Measurements from ENCODE around the gene SYNGR3.

SYNGR3 gene

DNA sequence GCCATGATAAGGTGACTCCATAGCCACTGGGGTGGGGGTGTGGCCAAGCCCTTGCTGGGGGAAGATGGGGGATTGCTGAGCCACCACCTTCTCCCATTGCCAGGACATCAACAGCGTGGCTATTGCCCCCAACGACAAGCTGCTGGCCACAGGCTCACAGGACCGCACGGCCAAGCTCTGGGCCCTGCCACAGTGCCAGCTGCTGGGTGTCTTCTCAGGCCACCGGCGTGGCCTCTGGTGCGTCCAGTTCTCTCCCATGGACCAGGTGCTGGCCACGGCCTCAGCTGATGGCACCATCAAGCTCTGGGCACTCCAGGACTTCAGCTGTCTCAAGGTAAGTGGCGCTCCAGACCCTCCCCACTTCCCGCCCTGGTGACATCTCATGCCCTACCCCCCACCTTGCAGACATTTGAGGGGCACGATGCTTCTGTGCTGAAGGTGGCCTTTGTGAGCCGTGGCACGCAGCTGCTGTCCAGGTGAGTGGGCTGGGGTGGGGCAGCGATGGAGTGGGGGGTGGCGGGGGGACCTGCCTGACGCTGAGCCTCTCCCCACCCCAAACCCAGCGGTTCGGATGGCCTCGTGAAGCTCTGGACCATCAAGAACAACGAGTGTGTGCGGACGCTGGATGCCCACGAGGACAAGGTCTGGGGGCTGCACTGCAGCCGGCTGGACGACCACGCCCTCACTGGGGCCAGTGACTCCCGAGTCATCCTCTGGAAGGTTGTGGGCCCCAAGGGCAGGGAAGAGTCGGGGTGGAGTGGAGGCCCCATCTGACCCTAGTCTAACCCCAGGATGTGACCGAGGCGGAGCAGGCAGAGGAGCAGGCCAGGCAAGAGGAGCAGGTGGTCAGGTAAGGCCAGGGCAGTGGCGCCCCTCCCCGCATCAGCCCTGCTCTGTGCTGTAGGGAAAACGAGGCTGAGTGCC lies 12.6 kb upstream of the SYNGR3 start:
- POLR2A ChIA-PET: interaction anchor here (0.8 to 2.1 kb wide), 2 partner anchors 12 to 17 kb away, joined by 3 to 11 read pairs; partner anchors contain the start of gene RPS2
- CTCF ChIA-PET: interaction anchor here (0.6 to 1.5 kb wide), 2 partner anchors 9 to 44 kb away, joined by 3 read pairs; no protein-coding TSS in a partner anchor
- DNase-seq (ENCODE audit: low read depth, low spot score): no peak
- TF ChIP-seq, protein P1, sequence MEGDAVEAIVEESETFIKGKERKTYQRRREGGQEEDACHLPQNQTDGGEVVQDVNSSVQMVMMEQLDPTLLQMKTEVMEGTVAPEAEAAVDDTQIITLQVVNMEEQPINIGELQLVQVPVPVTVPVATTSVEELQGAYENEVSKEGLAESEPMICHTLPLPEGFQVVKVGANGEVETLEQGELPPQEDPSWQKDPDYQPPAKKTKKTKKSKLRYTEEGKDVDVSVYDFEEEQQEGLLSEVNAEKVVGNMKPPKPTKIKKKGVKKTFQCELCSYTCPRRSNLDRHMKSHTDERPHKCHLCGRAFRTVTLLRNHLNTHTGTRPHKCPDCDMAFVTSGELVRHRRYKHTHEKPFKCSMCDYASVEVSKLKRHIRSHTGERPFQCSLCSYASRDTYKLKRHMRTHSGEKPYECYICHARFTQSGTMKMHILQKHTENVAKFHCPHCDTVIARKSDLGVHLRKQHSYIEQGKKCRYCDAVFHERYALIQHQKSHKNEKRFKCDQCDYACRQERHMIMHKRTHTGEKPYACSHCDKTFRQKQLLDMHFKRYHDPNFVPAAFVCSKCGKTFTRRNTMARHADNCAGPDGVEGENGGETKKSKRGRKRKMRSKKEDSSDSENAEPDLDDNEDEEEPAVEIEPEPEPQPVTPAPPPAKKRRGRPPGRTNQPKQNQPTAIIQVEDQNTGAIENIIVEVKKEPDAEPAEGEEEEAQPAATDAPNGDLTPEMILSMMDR (IDR thresholded peaks at IDR 0.05; ENCODE audit: insufficient read depth, low read length, missing control alignments): no peak
- H3K4me3 ChIP-seq (ENCODE audit: low read depth, low read length): no peak overlapping the region

DNA sequence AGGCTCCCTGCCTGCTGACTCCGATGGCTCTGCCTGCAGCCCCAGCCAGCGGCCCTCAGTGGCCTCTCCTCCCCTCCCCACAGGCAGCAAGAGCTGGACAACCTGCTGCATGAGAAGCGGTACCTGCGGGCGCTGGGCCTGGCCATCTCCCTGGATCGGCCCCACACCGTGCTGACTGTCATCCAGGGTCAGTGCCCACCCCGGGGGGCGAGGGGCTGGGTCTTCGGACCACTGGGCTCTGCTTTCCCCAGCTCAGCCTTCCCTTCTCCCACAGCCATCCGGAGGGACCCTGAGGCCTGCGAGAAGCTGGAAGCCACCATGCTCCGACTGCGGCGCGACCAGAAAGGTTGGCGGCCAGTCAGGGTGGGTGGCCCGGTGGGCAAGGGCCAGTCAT lies 11.9 kb upstream of the SYNGR3 start:
- POLR2A ChIA-PET: interaction anchor here (2.1 kb wide), 1 partner anchor 13 kb away, joined by 11 read pairs; the partner anchor contains the start of gene RPS2
- H3K4me3 ChIP-seq (ENCODE audit: low read depth, low read length): no peak overlapping the region
- CTCF ChIA-PET: interaction anchor here (1.1 to 1.5 kb wide), 2 partner anchors 8 to 26 kb away, joined by 3 to 5 read pairs; no protein-coding TSS in a partner anchor
- DNase-seq (ENCODE audit: low read depth, low spot score): no peak
- TF ChIP-seq, protein P1 (IDR thresholded peaks at IDR 0.05; ENCODE audit: insufficient read depth, low read length, missing control alignments): no peak

DNA sequence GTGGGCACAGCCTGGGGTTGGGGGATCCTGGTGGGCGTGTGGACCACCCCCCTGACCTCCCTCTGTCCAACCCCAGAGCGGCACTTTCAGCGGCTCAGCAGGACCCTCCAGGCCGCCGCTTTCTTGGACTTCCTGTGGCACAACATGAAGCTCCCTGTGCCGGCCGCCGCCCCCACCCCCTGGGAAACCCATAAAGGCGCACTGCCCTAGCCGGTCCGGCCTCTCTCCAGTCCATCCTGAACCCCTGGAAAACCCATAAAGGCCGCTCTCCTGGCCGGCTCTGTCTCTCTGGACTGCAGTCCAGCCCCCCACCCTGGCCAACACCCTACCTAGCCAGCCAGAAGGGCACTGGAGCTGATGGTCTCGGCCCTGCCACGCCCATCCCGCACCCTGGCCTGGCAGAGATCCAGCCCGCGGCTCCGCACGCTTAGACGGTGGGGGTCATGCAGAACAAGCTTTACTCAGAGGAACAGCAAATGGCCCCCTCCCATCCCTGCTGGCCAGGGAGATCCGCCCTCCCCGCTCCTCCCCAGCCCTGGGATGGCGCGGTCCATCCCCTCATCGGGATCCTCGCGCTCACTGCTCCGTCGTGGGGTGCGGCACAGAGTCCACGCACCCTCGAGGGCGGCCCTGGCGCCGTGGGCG lies 11.2 kb upstream of the SYNGR3 start:
- no peak overlapping the region for H3K4me3 ChIP-seq (ENCODE audit: low read depth, low read length)
- POLR2A ChIA-PET: interaction anchor here (2.1 kb wide), 1 partner anchor 13 kb away, joined by 11 read pairs; the partner anchor contains the start of gene RPS2
- TF ChIP-seq, protein P1 (IDR thresholded peaks at IDR 0.05; ENCODE audit: insufficient read depth, low read length, missing control alignments): no peak
- CTCF ChIA-PET: interaction anchor here (1.1 to 1.5 kb wide), 2 partner anchors 8 to 25 kb away, joined by 3 to 5 read pairs; no protein-coding TSS in a partner anchor
- DNase-seq (ENCODE audit: low read depth, low spot score): no peak

DNA sequence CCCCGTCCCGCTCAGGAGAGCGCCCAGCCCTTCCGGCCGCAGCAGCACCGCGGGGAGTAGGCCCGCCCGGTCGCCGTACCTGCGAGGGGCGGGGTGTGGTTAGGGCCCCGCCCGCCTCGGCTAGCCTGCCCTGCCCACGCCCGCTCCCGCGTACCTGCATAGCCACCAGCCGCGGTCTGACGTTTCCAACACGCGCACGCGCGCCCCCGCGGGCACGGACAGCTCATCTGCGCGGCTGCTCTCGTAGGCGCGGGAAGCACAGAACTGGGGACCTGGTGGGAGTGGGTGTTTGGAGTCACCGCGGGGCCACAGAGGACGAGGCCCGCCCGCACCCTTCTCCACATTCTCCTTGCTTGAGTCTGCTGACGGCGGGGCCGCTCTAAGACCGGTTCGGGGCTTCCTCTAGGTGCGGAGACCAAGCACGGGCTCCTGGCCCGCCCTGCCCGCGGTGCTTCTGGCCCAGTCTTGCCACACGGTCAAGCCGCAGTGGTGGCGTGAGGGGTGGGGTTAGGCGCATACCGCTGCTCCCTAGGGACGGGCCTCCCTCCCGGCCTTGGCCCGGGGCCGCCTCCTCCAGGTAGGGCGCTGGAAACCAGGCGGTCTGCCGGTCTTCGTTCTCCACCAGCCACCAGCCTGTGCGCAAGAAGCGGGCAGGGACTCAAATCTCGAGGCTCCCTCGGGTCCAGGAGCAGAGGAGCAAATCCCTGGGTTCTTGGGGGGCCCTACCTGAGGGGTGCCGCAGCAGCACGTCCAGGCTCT lies 10.3 kb upstream of the SYNGR3 start:
- CTCF ChIA-PET: interaction anchor here (1.5 kb wide), 1 partner anchor 7 kb away, joined by 3 read pairs; no protein-coding TSS in a partner anchor

DNA sequence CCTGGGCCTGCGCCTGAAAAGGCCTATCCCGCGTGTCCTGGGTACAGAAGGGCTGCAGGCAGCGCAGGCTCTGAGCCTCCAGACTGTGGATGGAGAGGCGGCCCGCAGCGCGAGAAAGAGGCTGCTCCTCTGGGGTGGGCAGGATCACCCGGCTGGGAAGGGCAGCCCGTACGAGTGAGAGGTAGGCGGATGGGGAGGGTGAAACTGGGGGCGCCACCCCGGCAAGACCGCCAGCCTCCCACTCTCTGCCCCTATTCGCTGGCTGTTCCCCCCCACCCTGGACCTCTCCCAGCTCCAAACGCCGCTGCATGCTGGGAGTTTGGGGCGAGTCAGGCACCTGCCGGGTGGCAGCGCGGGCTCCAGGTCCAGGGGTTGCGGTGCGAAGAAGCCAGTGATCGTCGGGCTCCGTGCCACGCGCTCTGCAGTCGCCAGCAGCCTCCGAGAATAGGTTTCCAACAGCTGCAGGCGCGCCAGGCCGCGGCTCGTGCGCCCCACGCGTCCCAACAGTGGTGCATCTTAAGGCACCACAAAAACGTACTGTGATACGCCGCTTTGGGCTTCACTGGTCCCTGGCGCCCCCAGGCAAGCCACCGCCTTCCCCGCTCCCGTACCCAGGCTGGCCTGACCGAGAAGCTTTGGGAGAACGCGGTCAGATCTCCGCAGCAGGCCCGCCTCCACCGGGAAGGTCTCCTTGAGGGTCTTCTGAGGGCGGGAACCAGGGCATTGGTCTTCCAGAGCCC lies 9.6 kb upstream of the SYNGR3 start:
- CTCF ChIA-PET: interaction anchor here (0.6 to 16.4 kb wide), 3 partner anchors 9 to 117 kb away, joined by 3 to 163 read pairs (median 5); partner anchors contain the start of gene TBL3
- DNase-seq (ENCODE audit: low read depth, low spot score): no peak
- no peak overlapping the region for H3K4me3 ChIP-seq (ENCODE audit: low read depth, low read length)
- POLR2A ChIA-PET: interaction anchor here (1.4 to 3.5 kb wide), 2 partner anchors 15 to 60 kb away, joined by 4 to 23 read pairs; partner anchors contain the start of gene RPS2
- TF ChIP-seq, protein P1 (IDR thresholded peaks at IDR 0.05; ENCODE audit: insufficient read depth, low read length, missing control alignments): no peak

More for the DNA sequence above, 10.3 kb upstream of the SYNGR3 start:
- no peak overlapping the region for H3K4me3 ChIP-seq (ENCODE audit: low read depth, low read length)
- POLR2A ChIA-PET: interaction anchor here (3.5 kb wide), 1 partner anchor 15 kb away, joined by 23 read pairs; the partner anchor contains the start of gene RPS2
- TF ChIP-seq, protein P1 (IDR thresholded peaks at IDR 0.05; ENCODE audit: insufficient read depth, low read length, missing control alignments): no peak
- no peak for DNase-seq (ENCODE audit: low read depth, low spot score)

Data from AG04449 (cell line).